ENCODE measurements around the gene TMEM91.
"Not testable (repeated sequence)": the region's sequence is repeated elsewhere in the genome, so short reads cannot be mapped to it uniquely, and the experiment has no call there.

TMEM91 gene

DNA sequence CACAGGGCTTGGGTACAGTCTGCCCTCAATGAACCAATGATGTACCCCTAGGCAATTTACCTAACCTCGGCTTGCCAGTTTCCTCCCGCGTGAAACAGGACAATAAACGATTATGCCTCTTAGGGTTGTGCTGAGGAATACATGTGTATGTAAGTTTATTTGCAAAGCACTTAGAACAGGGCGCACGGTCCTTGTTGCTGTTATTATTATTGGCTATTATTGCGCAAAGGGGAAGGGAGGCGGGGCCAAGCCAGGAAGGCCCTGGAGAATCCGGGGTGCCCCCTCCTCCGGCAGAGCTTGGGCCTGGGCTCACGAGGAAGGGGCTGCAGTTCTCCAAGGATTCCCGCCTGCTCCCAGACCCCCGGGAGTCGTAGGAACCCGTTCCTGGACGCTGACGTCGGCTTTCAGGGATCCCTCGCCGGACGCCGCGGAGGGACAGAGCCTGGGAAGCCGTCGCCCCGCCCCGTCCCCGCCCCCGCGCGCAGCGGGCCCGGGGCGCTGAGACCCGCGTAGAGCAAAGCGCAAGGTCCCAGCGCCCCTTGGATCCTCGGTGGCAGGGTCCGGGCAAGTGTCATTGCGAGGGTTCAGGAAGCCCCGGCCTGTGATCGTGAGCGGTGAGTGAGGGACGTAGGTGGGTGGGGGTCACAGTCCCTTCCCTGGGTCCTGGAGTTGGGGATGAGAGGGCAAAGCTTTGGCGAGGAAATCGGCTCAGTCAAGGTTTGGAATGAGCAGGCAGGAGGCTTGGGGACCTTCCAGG lies at the start of gene TMEM91:
TSS of gene TMEM91 (plus strand) at position 293 of the 757 bp plus-strand sequence. CDS start 1,777 bp downstream, outside the sequence.
- ATAC-seq = peak; percentile 38

DNA sequence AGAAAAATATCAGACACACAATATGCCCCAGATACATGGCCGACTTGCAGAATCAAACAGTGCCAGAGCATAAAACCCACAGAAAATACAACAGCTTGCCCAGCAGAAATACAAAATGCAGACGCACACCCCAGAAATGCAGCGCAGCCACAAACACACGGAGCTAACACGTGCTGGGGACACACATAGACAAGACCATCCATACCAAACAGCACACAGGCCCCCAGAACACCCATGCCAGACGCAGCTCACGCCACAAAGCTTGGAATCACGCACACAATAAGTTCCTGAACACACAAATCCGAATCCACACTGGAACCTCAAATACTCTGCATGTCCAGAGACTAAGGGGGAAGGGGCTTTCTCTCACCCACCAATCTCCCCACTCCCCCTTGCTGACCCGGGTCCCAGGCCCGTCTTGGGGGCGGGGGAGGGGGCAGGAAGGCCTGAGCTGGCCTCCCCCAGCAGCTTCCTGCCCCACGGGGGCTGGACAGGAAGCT lies 49.2 kb upstream of the TMEM91 start:
- no peak for ATAC-seq

DNA sequence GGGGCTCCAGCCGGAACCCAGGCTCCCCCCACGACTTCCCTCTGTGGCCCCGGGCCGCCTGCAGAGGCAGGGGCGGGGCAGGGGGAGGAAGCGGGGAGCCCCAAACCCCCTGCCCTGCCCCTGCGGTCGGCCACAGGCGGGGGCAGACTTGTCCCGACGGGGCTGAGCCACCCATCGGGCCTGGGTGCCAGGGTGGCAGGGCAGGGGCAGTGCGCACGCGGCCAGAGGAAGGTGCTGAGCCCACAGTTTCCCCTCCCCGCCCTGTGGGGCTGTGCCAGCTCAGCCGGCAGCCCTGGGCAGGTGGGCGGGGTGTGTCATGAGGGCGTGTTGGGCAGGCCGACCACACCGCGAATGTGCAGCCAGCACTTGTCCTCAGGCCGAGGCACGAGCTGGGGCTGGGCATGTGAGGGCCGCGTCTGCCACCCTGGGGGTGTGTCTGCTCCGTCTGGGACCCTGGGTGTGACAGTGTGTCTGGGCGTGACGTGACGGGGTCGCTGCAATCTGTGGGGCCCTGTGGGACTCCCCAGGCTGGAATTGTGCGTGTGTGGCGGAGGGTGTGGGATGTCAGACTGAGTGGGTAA lies 48.7 kb upstream of the TMEM91 start:
- ATAC-seq = peak; percentile 67 to 72

DNA sequence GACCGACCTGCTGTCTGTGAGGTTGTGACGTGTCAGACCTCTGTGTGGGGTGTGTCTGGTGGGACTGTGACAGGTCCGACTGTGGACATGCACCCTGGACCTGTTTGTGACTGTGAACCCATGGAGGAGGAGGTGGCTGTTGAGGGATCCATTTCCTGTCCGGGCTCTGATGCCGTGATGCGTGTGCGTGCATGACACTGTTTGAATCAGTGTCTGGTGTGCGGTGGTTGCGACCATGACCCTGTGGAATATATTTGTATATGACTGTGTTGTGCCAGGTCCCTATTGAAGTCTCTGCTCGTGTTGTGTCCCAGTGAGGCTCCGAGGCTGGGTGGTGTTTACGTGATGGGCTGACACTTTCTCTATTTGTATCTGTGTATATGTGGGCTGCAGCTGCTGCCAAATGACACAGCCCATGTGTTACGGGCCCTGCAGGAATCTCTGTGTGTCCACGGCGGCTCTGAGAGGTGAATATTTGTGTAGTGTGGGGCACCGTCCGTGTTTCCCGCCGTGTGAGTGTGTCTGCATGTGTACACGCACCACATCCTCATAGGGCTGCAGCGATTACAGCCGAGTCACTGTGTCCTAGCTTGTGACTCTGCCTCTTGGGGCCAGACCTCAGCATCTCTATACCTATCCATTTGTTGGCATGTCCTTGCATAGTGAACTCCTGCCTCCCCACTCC lies 48.0 kb upstream of the TMEM91 start:
- peak; percentile 74 to 75 for ATAC-seq

DNA sequence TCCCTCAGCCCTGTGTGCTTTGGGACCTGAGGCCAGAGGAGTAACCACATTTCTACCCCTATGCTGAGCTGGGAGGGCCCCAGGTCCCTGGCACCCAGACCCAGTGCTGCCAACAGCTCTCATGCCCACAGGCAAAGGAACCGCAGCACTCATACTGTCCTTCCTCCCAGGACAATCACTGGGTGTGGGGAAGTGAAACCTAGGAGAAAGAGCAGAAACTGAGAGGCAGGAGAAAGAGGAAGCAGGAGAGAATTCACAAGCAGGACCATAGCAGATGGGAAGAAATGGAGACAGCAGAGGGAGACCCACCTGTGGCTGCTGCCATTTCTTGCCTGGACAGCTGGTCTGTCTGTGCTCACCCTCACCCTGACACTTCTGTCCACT lies 47.5 kb upstream of the TMEM91 start:
- no peak for ATAC-seq

DNA sequence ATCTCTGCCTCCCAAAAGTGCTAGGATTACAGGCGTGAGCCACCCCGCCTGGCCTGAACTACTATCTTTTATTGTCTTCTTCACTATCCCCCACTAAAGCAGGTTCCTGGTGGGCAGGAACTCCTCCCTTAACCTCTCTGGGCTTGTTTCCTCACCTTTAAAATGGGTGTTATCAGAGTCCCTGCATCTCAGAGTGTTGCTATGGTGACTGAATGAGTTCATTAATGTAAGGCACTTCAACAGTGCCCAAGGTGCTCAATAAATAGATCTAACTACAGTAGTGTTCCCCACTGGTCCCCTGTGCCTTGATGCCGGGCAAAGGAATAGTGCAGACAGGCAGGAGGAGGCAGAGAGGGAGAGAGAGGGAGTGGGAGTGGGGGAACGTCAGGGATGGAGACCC lies 45.9 kb upstream of the TMEM91 start:
- ATAC-seq = no peak

DNA sequence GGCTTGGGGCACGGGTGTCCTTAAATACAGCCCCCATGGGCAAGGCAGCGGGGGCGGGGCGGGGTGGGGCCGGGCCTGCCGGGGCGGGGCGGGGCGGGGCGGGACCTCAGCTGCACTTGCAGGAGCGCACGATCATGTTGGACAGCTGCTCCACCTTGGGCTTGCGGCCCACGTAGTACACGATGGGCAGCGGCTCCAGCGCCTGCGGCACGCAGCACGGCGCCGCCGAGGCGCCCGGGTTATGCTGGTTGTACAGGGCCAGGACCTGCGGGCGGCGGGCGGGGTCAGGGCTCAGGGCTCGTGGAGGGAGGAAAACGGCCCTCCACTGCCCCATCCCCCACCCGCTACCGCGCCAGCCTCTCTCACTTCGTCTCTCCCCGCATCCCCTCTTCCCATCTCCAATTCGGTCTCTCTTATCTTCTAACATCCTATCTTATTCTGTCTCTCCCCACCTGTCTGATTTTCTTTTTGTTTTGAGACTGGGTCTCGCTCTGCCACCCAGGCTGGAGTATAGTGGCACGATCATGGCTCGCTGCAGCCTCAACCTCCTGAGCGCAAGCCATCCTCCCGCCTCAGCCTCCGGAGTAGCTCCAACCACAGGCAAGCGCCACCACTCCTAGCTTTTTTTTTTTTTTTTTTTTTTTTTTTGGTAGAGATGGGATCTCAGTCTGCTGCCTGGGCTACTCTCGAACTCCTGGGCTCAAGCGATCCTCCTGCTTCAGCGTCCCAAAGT lies 45.2 kb upstream of the TMEM91 start:
- no peak for ATAC-seq

DNA sequence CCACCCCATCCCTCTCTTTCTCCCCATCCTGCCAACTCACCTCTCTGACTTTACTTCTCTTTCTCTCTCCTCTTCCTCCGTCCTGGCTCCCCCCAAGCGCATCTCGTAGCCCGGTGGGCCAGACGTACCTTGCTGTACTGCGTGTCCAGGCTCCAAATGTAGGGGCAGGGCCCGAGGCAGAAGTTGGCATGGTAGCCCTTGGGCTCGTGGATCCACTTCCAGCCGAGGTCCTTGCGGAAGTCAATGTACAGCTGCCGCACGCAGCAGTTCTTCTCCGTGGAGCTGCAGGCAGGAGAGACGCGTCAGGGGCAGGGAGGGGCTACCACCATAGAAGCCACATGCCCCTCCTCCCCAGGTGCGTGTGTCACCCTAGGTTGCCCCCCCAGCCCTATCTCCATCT lies 44.3 kb upstream of the TMEM91 start:
- ATAC-seq = no peak

DNA sequence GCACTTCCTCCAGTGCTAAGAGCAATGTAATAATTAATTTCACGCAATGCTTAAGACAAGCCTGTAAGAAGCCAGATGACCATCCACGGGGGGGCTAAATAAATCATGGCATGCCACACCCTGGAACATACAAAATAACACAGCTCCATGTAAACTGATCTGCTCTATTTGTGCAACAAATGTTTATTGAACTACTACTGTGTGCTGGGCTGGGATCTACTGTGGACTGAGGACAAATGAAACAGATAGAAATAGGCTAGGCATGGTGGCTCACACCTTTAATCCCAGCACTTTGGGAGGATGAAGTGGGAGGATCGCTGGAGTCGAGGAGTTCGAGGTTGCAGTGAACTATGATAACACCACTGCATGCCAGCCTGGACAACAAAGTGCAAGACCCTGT lies 43.9 kb upstream of the TMEM91 start:
- no peak for ATAC-seq

DNA sequence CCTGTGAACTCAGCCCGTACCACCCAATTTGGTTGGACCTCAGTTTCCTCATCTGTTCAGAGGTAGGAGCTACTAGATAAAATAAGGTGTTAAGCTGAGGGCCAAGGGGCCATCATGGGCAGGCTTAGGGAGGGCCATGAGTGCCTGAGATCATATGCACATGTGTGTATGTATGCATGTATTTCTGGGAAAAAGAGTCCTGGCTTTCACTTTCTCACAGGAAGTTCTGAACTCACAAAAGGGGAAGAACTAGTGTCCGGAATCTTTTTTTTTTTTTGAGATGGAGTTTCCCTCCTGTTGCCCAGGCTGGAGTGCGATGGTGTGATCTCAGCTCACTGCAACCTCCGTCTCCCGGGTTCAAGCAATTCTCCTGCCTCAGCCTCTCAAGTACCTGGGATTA lies 41.5 kb upstream of the TMEM91 start:
- peak in 1 of 2 donors; percentile 38 for ATAC-seq

DNA sequence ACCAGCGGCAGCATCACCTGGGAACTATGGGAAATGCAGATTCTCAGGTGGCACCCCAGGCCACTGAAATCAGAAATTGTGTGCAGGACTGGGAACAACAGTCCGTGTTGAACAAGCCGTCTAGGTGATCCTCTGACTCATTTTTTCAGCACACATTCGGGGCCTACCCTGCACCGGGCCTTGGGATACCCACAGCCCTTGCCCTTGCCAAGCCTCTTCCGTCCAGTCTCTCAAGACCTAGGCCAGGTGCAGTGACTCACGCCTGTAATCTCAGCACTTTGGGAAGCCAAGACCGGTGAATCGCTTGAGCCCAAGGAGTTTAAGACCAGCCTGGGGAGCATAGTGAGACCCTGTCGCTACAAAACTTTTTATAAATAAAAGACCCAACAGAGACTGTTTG lies 40.9 kb upstream of the TMEM91 start:
- no peak for ATAC-seq

DNA sequence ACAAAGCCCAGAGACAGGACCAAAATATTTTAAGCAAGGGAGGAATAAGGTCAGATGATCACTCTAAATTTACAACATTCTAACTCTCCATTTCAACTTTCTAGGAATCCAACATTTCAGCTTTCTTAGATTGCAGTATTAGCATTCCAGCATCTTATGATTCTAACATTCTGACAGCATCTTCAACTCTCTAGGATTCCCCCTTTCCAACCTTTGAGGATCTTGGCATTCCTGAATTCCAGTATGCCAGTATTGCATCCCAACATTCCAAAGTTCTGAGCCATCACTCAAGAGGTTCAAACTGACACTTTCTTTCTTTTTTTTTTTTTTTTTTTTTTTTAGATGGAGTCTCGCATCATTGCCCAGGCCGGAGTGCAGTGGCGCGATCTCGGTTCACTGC lies 36.4 kb upstream of the TMEM91 start:
- no peak for ATAC-seq

DNA sequence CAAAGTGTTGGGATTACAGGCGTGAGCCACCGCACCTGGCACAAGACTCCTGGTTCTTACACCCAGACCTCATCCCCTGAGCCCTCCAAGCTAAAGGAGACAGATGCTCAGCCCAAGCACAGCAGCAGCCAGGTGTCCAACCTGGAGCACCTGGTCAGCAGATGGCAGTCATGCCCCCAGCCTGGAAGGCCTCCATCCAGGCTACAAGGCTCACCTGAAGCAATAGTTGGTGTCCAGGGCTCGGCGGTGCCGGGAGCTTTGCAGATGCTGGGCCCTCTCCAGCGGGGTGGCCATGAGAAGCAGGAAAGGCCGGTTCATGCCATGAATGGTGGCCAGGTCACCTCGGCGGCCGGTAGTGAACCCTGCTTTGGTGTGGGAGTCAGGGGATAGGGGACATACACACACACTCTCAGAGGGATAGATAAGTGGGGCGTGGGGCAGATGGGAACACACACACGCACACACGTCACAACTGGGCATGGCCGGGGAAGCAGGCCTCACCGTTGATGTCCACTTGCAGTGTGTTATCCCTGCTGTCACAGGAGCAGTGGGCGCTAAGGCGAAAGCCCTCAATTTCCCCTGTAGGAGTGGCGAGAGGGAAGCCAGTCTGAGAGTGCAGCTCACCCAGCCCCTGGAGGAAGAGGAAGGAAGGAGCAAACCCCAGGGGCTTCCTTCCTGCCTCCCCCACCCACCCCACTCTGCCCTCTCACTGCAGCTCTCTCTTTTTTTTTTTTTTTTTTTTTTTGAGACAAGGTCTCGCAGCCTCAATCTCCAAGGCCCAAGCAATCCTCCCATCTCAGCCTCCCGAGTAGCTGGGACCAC lies 34.5 kb upstream of the TMEM91 start:
- no peak for ATAC-seq

DNA sequence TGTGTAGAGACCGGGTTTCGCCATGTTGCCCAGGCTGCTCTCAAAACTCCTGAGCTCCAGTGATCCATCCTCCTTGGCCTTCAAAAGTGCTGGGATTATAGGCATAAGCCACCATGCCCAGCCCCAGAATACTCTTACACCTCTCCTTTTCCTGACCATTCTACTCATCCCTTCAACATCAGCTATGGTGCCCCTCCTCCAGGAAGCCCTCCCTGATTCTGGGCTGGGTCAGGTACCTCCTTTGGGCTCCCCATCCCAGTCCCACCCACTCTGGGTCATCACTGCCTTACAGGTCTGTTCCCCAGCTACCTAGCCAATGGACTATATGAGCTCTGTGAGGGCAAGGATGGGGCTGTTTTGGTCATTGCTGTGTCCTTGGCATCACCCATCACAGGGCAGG lies 32.2 kb upstream of the TMEM91 start:
- ATAC-seq = no peak

DNA sequence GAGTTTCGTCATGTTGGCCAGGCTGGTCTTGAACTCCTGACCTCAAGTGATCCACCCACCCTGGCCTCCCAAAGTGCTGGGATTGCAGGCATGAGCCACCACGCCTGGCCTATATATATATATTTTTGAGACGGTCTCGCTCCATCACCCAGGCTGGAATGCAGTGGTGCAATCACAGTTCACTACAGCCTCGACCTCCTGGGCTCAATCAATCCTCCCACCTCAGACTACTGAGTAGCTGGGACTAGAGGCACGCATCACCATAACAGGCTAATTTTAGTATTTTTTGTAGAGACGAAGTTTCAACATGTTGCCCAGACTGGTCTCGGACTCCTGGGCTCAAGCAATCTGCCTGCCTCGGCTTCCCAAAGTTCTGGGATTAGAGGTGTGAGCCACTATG lies 29.4 kb upstream of the TMEM91 start:
- not testable (repeated sequence) for ATAC-seq

DNA sequence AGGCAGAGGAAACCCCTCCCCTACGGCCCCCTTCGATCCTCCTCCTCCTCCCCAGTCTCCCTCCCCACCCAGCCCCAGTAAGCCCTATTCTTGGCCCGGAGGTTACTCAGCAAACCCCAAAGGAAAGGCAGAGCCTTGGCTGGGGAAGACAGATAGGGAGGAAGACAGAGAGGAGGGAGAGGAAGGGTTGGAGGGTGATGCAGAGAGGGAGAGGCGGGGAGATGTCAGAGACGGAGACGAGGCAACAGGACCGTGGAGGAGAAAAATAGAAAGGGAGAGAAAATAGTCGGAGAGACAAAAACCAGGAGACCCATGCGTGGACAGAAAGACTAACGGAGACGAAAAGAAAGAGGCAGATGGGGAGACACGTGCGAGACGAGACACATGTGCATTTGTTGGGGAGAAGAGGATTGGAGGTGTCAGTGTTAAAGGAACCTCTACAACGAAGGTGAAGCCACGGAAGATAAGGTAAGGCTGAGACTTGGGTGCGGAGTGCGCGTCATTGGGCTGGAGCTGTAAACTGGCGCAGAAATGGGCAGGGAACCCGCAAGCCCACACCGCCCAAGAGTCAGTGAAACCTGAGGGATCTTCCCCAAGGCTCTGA lies 25.5 kb upstream of the TMEM91 start:
- peak; percentile 5 to 12 for ATAC-seq

DNA sequence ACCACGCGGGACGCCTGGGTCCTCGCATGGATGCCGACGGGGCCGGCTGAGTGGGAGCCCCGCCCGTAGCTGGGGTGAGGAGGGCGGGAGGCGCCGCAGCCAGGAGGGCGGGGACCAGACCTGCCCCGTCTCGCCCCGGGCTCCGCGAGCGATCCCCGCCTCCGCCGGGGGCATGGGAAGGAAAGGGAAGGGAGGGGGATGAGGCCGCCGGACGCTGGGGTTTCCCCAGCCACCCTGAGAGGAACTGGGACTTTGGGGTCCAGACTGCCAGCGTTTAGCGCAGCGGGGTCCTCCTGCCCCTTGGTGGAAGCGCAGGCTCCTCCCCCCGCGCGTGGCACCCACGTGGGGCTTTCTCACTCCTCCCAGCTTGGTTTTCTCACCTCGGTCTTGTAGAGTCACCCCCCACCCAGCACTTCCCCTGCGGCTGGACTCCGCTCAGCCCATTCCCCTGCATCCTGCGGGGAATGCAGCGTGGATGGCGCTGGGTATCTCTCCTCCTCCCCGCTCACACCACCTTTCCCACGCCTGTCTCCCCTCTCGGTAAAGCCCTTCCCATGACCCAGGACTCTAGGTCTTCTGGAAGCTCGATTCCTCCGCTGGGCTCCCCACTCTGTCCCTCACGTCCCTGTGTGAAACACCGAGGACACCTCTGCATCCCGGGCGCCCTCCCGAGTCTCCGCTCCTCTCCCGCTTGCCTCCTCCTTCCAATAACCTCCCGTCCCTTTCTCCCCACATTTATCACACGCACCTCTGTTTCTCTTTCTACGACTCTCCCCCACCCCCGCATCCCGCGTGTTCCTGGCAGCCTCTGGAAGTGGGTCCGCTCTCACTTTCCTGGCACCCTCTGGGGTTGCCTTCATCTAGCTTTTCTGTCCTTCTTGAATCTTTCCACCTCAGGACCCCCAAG lies 24.7 kb upstream of the TMEM91 start:
- peak; percentile 64 to 69 for ATAC-seq

DNA sequence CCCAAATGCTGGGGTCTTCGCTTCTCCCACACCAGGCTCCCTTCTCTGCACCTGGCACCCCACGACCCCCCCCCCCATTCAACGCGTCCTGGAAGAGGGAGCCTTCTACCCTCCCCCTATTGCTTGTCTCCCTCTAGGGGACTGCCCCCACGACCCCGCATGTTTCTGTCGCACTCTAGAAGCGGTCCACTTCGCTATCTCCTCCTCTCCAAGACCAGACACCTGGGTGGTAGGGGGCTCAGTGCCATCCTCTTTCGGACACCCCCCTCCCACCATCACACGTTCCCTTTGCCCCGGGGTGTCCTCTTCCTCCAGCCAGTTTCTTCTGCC lies 24.1 kb upstream of the TMEM91 start:
- no peak for ATAC-seq

DNA sequence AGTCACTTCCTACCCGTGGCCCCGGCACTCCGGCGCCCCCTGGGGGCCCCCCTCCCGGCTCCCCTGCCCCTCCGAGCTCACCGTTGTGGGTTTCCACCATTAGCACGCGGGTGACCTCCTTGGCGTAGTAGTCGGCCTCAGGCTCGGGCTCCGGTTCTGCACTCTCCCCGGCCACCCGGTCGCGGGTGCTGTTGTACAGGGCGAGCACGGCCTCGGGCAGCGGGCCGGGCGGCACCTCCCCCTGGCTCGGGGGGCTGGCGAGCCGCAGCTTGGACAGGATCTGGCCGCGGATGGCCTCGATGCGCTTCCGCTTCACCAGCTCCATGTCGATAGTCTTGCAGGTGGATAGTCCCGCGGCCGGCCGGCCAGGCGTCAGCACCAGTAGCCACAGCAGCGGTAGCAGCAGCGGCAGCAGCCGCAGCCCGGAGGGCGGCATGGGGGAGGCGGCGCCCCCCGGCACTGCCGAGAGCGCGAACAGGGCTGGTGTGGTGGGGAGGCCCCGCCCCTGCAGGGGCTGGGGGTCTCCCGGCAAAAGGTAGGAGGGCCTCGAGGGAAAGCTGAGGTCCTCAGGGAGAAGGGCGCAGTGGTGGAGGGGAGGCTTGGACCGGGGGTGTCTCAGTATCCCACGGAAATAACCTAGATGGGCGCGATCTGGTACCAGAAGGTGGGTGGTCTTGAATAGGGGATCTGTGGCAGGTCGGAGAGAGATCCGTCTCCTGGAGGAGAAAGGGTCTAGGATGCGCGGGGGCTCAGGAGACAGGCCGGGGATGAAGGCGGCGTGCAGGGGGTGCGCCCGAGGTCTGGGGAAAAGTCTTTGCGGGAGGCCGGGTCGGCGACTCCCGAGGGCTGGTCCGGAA lies 23.5 kb upstream of the TMEM91 start:
- peak; percentile 23 to 30 for ATAC-seq
